Esophagus squamous epithelium (tissue), 5 donors: ENCODE measurements around the gene KLF4. TPM values are rescaled to one million over a fixed set of nuclear protein-coding genes. Genes with fewer than 3 reads are reported as not detected.

Source experiments
- DNase-seq: peaks from one replicate; lab custom pipeline; 2025; lab: John Stamatoyannopoulos, UW
- H3K27ac ChIP-seq, 4 donors: fragments of 200-600 bp; sonication (generic); one replicate each; pipeline ENCODE4 v1.5.1; 2016 to 2019; ENCODE audit warnings: mild to moderate bottlenecking in 1 of 4
- H3K27me3 ChIP-seq, 4 donors: fragments of 200-600 bp; sonication (generic); 1 replicate in 3 of 4; 2 replicates in 1 of 4; pipeline versions ENCODE4 v1.5.1 to v1.6.0; 2017 to 2021; ENCODE audit warnings: antibody characterized with exemption in 1 of 4
- H3K36me3 ChIP-seq, 3 donors: fragments of 200-600 bp; sonication (generic); one replicate each; pipeline ENCODE4 v1.5.1; 2016 to 2019
- H3K4me1 ChIP-seq, 3 donors: fragments of 200-600 bp; sonication (generic); one replicate each; pipeline ENCODE4 v1.5.1; 2017 to 2019
- H3K4me3 ChIP-seq, 4 donors: fragments of 200-600 bp; sonication (generic); 1 replicate in 3 of 4; 2 replicates in 1 of 4; pipeline ENCODE4 v1.5.1; 2016 to 2019; ENCODE audit warnings: mild to moderate bottlenecking in 2 of 4, moderate library complexity in 1 of 4
- H3K9me3 ChIP-seq, 3 donors: fragments of 200-600 bp; sonication (generic); one replicate each; pipeline ENCODE4 v1.5.1; 2016 to 2019
- POLR2A ChIP-seq, 4 donors: fragments of 450-650 bp; IDR thresholded peaks; one replicate each; pipeline ENCODE4 v1.6.1; 2017; ENCODE audit warnings: antibody characterized with exemption in 4 of 4, mild to moderate bottlenecking in 4 of 4, moderate library complexity in 3 of 4
- WGBS, 2 donors: methylation state at CpG; one replicate each; pipeline ENCODE4 v1.1.5; 2018; 5-methylcytosine and 5-hydroxymethylcytosine counted together
- intact Hi-C: fragments of 100-400 bp; cut with DNase I; formaldehyde crosslinking; loops from one replicate; pipeline ENCODE4 v1.15.0; 2022
- total RNA-seq, 4 donors: library from RNA; depleted of rRNA; stranded (reverse); fragments of >200 nt; gene quantifications; one replicate each; pipeline ENCODE4 v1.1.0, GENCODE V29; 2016
- TF ChIP-seq, protein P1 (sequence below), 6 experiments: fragments of 450-650 bp in 4 of 6; fragments of 200-600 bp in 2 of 6; sonication (generic) in 2 of 6; IDR thresholded peaks; one replicate each; pipeline ENCODE4 v1.5.1; 2016 to 2019; ENCODE audit warnings: antibody characterized with exemption in 6 of 6, mild to moderate bottlenecking in 4 of 6, moderate library complexity in 4 of 6
- donor health status: DM: yes; HTN: yes; CAD: no.

KLF4 gene
- total RNA-seq, 4 donors from 2014 or later, result 72.0 to 157 (median 106) TPM

DNA sequence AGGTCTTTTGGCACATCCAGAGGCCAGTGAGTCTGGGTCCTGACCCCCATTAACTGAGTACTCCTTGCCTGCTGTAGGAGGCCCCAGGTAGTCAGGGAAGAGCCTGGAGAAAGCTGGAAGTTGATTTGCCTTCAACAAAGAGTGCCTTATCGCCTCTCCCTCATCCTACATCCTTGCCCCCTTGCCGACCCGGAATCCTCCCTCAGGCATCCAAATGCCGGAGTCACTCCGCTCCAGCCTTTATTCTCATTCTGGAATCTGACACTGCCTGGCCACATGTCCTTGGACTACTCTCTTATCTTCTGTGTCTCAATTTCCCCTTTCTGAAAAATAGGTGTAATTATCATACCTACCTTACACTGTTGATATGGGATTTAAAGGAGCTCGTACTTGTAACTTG lies 39.1 kb upstream of the KLF4 start:
- TF ChIP-seq, protein P1, sequence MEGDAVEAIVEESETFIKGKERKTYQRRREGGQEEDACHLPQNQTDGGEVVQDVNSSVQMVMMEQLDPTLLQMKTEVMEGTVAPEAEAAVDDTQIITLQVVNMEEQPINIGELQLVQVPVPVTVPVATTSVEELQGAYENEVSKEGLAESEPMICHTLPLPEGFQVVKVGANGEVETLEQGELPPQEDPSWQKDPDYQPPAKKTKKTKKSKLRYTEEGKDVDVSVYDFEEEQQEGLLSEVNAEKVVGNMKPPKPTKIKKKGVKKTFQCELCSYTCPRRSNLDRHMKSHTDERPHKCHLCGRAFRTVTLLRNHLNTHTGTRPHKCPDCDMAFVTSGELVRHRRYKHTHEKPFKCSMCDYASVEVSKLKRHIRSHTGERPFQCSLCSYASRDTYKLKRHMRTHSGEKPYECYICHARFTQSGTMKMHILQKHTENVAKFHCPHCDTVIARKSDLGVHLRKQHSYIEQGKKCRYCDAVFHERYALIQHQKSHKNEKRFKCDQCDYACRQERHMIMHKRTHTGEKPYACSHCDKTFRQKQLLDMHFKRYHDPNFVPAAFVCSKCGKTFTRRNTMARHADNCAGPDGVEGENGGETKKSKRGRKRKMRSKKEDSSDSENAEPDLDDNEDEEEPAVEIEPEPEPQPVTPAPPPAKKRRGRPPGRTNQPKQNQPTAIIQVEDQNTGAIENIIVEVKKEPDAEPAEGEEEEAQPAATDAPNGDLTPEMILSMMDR (IDR thresholded peaks at IDR 0.05), result no peak
- no peak for TF ChIP-seq POLR2A (IDR thresholded peaks at IDR 0.05)
- Histone ChIP-seq H3K27me3 (no peaks in the 10 kb centered on the region), H3K4me1 (no peaks in the 10 kb centered on the region), H3K36me3 (no peaks in the 10 kb centered on the region), H3K9me3 (no peaks in the 10 kb centered on the region), H3K4me3 (no peak overlapping the region), H3K27ac (no peak overlapping the region)
- intact Hi-C loops, result no loop called here
- no peak for DNase-seq
- WGBS, 2 donors, result 92 to 93% methylated on average over 6 of the region's 6 CpGs

DNA sequence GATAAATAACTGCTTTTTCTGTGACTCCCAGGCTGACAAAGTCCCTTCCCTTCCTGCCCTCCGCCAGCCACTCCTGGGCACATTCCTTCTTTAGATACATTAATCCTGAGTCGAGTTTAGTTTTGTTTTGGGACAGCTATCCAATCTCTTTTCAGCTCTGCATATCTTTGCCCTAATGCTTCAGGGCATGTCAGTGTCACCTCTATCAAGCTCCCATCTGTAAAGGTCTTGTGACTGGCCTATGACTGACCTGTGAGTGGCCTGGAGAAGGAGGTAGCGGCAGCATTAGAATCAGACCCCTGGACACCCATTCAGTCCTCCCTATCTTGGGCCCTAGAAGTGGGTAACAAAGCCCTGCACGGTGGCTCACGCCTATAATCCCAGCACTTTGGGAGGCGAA lies 34.0 kb upstream of the KLF4 start:
- Histone ChIP-seq H3K27ac (no peak overlapping the region), H3K9me3 (no peaks in the 10 kb centered on the region), H3K4me3 (no peak overlapping the region), H3K36me3 (no peaks in the 10 kb centered on the region), H3K27me3 (no peaks in the 10 kb centered on the region), H3K4me1 (no peaks in the 10 kb centered on the region)
- no peak for DNase-seq
- intact Hi-C loops, result no loop called here
- WGBS, 2 donors, result 76 to 83% methylated on average over 3 to 5 of the region's 6 CpGs
- no peak for TF ChIP-seq POLR2A (IDR thresholded peaks at IDR 0.05)
- TF ChIP-seq, protein P1 (IDR thresholded peaks at IDR 0.05), result no peak

DNA sequence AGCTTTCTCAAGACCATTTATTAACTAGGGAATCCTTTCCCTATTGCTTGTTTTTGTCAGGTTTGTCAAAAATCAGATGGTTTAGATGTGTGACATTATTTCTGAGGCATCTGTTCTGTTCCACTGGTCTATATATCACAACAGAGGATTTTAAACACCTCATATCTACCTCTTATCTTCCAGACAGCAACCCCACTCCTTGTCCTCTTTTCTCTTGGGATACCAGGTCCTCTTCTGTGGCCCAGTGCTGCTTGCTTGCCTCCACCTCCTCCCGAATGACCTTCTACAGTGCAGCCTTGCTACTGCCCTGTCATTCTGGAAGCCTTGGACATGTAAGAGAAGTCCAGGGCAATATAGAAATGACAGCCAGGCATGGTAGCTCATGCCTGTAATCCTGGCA lies 30.6 kb upstream of the KLF4 start:
- H3K27me3 ChIP-seq, result no peaks in the 10 kb centered on the region
- H3K9me3 ChIP-seq, result no peaks in the 10 kb centered on the region
- H3K4me1 ChIP-seq, result no peaks in the 10 kb centered on the region
- DNase-seq, result no peak
- no peak overlapping the region for H3K4me3 ChIP-seq
- no peaks in the 10 kb centered on the region for H3K36me3 ChIP-seq
- intact Hi-C loops, result no loop called here
- WGBS, 2 donors, result 83% methylated on average over 1 of the region's 1 CpG; no CpG with 5 or more reads in 1 of the 2 donors
- no peak for TF ChIP-seq POLR2A (IDR thresholded peaks at IDR 0.05)
- TF ChIP-seq, protein P1 (IDR thresholded peaks at IDR 0.05), result no peak
- no peak overlapping the region for H3K27ac ChIP-seq

DNA sequence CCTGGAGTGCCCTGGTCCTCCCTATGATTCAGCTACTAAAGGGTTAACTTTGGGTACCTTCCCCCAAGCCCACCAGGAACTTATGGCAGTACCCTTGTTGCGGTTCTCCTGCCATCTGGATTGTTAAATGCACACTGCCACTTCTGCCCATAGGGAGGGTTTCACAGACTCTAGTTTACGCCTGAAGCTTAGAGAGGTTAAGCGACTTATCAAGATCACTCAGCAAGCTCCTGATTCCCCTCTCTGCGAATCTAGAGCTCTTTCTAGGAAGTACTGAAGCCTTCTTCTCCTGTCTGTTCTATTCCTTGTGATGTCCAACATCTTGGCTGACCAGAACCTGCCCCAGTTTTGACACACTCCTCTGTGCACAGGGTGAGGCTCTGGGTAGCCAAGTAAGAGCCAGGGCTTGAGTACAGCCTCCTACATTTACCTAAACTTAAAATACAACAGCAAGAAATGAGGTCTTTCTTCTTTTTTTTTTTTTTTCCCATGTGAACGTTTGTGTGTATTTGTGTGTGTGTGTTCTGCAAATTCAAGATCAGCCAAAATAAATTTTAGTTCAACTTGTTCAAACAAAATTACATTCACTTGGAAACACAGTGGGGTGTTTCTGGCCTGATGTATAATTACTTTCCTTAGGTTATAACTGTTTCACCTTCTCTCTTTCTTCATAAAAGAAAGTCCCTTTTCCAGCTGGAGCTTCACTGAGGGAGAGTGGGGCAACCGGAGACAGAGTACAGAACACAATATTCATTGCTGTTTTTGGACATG lies 28.7 kb upstream of the KLF4 start:
- TF ChIP-seq, protein P1 (IDR thresholded peaks at IDR 0.05), result no peak
- TF ChIP-seq POLR2A (IDR thresholded peaks at IDR 0.05), result no peak
- intact Hi-C loops, result no loop called here
- H3K36me3 ChIP-seq, result no peaks in the 10 kb centered on the region
- no peak overlapping the region for H3K4me3 ChIP-seq
- no peak overlapping the region for H3K27ac ChIP-seq
- no peaks in the 10 kb centered on the region for H3K27me3 ChIP-seq
- no peak for DNase-seq
- no peaks in the 10 kb centered on the region for H3K9me3 ChIP-seq
- 41 to 60% methylated on average over 6 of the region's 6 CpGs for WGBS, 2 donors
- H3K4me1 ChIP-seq, result no peaks in the 10 kb centered on the region

DNA sequence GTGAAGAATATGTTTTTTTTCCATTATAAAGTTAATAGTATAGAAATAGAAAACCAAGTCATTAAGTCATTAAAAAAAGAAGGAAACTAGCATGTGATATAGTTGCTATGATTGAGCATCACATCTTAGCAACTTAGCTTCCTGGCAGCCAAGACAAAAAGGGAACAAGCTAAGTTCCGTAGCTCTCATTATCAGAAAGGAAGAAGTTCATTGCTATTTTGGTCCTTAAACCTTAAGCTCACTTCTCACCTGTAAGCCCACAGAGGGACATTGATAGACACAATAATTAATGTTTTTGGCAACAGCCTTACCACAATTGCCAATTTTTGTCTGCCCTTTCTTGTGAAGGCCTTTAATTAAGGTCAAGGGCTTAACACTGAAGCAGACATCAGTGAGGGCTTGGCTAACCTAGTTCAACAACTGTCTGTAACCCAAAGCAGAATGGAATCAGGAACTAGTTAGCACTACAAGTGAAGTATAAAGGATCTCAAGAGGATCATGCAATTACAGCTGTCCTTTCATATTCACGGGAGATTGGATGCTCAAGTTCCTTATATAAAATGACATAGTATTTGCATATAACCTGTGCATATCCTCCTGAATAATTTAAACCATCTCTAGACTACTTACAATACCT lies 24.0 kb upstream of the KLF4 start:
- intact Hi-C loops, result no loop called here
- Histone ChIP-seq H3K9me3 (no peaks in the 10 kb centered on the region), H3K36me3 (no peaks in the 10 kb centered on the region), H3K27me3 (no peaks in the 10 kb centered on the region), H3K4me3 (no peak overlapping the region), H3K27ac (no peak overlapping the region), H3K4me1 (no peaks in the 10 kb centered on the region)
- DNase-seq, result no peak
- TF ChIP-seq, protein P1 (IDR thresholded peaks at IDR 0.05), result no peak
- TF ChIP-seq POLR2A (IDR thresholded peaks at IDR 0.05), result no peak
- 51 to 63% methylated on average over 2 of the region's 2 CpGs for WGBS, 2 donors
